Liver (tissue), 9 donors: ENCODE data around the gene KIR3DL3. TPM values are rescaled to one million over a fixed set of nuclear protein-coding genes. Genes with fewer than 3 reads are reported as not detected.
"Not testable (repeated sequence)": the region's sequence is repeated elsewhere in the genome, so short reads cannot be mapped to it uniquely, and the experiment has no call there.

Experiments used
- DNase-seq: peaks from one replicate; pipeline ENCODE4 v3.0.0-alpha.2; 2017; ENCODE audit warnings: low spot score
- H3K27ac ChIP-seq, 2 donors: one replicate each; pipeline ENCODE4 v1.7.0; 2013; ENCODE audit warnings: inconsistent platforms in 2 of 2, low read length in 2 of 2, control low read depth in 1 of 2, low read depth in 1 of 2, mild to moderate bottlenecking in 1 of 2
- H3K27me3 ChIP-seq, 4 donors: one replicate each; pipeline versions ENCODE4 v1.6.1 to v1.7.0; 2013; ENCODE audit warnings: low read length in 3 of 4, inconsistent platforms in 1 of 4, mild to moderate bottlenecking in 1 of 4, moderate library complexity in 1 of 4; ENCODE audit not compliant: control insufficient read depth in 4 of 4, insufficient read depth in 4 of 4
- H3K36me3 ChIP-seq, 4 donors: one replicate each; pipeline versions ENCODE4 v1.6.1 to v1.7.0; 2013; ENCODE audit warnings: low read length in 3 of 4, mild to moderate bottlenecking in 3 of 4, low read depth in 1 of 4, moderate library complexity in 1 of 4; ENCODE audit not compliant: control insufficient read depth in 4 of 4, insufficient read depth in 3 of 4
- H3K4me1 ChIP-seq, 4 donors: one replicate each; pipeline versions ENCODE4 v1.6.1 to v1.7.0; 2013; ENCODE audit warnings: low read length in 3 of 4, mild to moderate bottlenecking in 3 of 4, moderate library complexity in 1 of 4; ENCODE audit not compliant: control insufficient read depth in 4 of 4, insufficient read depth in 4 of 4
- H3K4me3 ChIP-seq, 3 donors: one replicate each; pipeline versions ENCODE4 v1.6.1 to v1.7.0; 2013; ENCODE audit warnings: low read length in 3 of 3, control low read depth in 1 of 3, low read depth in 1 of 3, mild to moderate bottlenecking in 1 of 3
- H3K9ac ChIP-seq, 2 donors: one replicate each; pipeline ENCODE4 v1.7.0; 2013; ENCODE audit warnings: low read length in 2 of 2, mild to moderate bottlenecking in 2 of 2, moderate library complexity in 2 of 2, control low read depth in 1 of 2, low read depth in 1 of 2
- H3K9me3 ChIP-seq, 4 donors: one replicate each; pipeline versions ENCODE4 v1.6.1 to v1.7.0; 2013; ENCODE audit warnings: low read length in 3 of 4; ENCODE audit not compliant: control insufficient read depth in 4 of 4
- EGR1 ChIP-seq, 2 donors: IDR thresholded peaks; 2 replicates each; pipeline ENCODE4 v1.6.1; 2016 to 2018; ENCODE audit warnings: antibody characterized with exemption in 2 of 2, low read depth in 2 of 2
- FOXA1 ChIP-seq: IDR thresholded peaks from 2 replicates; pipeline ENCODE4 v1.6.1; 2016; ENCODE audit warnings: antibody characterized with exemption
- FOXA2 ChIP-seq: IDR thresholded peaks from 2 replicates; pipeline ENCODE4 v1.6.1; 2016; ENCODE audit warnings: antibody characterized with exemption
- GABPA ChIP-seq, 2 donors: IDR thresholded peaks in 1 of 2; conservative IDR thresholded peaks in 1 of 2; 2 replicates each; pipeline ENCODE4 v1.6.1; 2016; ENCODE audit warnings: antibody characterized with exemption in 2 of 2, mild to moderate bottlenecking in 1 of 2, moderate library complexity in 1 of 2
- HNF4A ChIP-seq, 2 donors: conservative IDR thresholded peaks; 2 replicates each; pipeline ENCODE4 v1.6.1; 2016; ENCODE audit warnings: antibody characterized with exemption in 2 of 2, mild to moderate bottlenecking in 2 of 2
- HNF4G ChIP-seq: IDR thresholded peaks from 2 replicates; pipeline ENCODE4 v1.6.1; 2016; ENCODE audit warnings: antibody characterized with exemption
- NR2F2 ChIP-seq: IDR thresholded peaks from 2 replicates; pipeline ENCODE4 v1.6.1; 2016; ENCODE audit warnings: antibody characterized with exemption
- RAD21 ChIP-seq, 2 donors: IDR thresholded peaks; 2 replicates each; pipeline ENCODE4 v1.6.1; 2016; ENCODE audit warnings: antibody characterized with exemption in 2 of 2, mild to moderate bottlenecking in 2 of 2
- RXRA ChIP-seq, 2 donors: IDR thresholded peaks; 2 replicates each; pipeline ENCODE4 v1.6.1; 2017 to 2018; ENCODE audit warnings: antibody characterized with exemption in 2 of 2, mild to moderate bottlenecking in 1 of 2
- SP1 ChIP-seq: IDR thresholded peaks from 2 replicates; pipeline ENCODE4 v1.6.1; 2018; ENCODE audit warnings: antibody characterized with exemption, mild to moderate bottlenecking
- TAF1 ChIP-seq: conservative IDR thresholded peaks from 2 replicates; pipeline ENCODE4 v1.6.1; 2016; ENCODE audit warnings: antibody characterized with exemption, mild to moderate bottlenecking
- YY1 ChIP-seq: IDR thresholded peaks from 2 replicates; pipeline ENCODE4 v1.6.1; 2016; ENCODE audit warnings: antibody characterized with exemption, mild to moderate bottlenecking
- WGBS: extraction: QIAGEN DNeasy Blood & Tissue Kit; methylation state at CpG from one replicate; pipeline ENCODE4 v1.1.7; 2013; 5-methylcytosine and 5-hydroxymethylcytosine counted together
- polyA plus RNA-seq, 2 donors: library from polyadenylated mRNA; stranded (reverse) in 1 of 2; unstranded in 1 of 2; fragments of 200-250 nt in 1 of 2; fragments of >200 nt in 1 of 2; fragmentation: Nextera tagmentation in 1 of 2; extraction: Ambion mirVana in 1 of 2; gene quantifications; one replicate each; pipeline versions ENCODE4 v1.2.1 to v1.2.3, GENCODE V29; 2013 to 2015
- total RNA-seq, 2 donors: library from RNA; depleted of rRNA; stranded (reverse); fragments of >200 nt; gene quantifications; one replicate each; pipeline ENCODE4 v1.2.3, GENCODE V29; 2014
- TF ChIP-seq, protein P1 (sequence below): IDR thresholded peaks from 2 replicates; pipeline ENCODE4 v1.6.1; 2016; ENCODE audit warnings: antibody characterized with exemption
- TF ChIP-seq, protein P2 (sequence below): fragments of 150-350 bp; IDR thresholded peaks from 2 replicates; pipeline ENCODE4 v1.5.1; 2017; ENCODE audit warnings: improper control_type of control experiment, low read depth, low read length; ENCODE audit not compliant: missing input control
- TF ChIP-seq, protein P3 (sequence below): IDR thresholded peaks from 2 replicates; pipeline ENCODE4 v1.6.1; 2016; ENCODE audit warnings: antibody characterized with exemption, mild to moderate bottlenecking
- TF ChIP-seq, protein P4 (sequence below): IDR thresholded peaks from 2 replicates; pipeline ENCODE4 v1.6.1; 2016; ENCODE audit warnings: antibody characterized with exemption
- TF ChIP-seq, protein P5 (sequence below): IDR thresholded peaks from 2 replicates; pipeline ENCODE4 v1.6.1; 2016; ENCODE audit warnings: antibody characterized with exemption
- donor health status: healthy.
- donor health status: healthy.
- donor health status: healthy.
- donor health status: healthy.
- donor health status: healthy.

The KIR3DL3 gene
- total and polyA plus RNA-seq, 4 donors, result 0.05 TPM; not detected in 3

DNA sequence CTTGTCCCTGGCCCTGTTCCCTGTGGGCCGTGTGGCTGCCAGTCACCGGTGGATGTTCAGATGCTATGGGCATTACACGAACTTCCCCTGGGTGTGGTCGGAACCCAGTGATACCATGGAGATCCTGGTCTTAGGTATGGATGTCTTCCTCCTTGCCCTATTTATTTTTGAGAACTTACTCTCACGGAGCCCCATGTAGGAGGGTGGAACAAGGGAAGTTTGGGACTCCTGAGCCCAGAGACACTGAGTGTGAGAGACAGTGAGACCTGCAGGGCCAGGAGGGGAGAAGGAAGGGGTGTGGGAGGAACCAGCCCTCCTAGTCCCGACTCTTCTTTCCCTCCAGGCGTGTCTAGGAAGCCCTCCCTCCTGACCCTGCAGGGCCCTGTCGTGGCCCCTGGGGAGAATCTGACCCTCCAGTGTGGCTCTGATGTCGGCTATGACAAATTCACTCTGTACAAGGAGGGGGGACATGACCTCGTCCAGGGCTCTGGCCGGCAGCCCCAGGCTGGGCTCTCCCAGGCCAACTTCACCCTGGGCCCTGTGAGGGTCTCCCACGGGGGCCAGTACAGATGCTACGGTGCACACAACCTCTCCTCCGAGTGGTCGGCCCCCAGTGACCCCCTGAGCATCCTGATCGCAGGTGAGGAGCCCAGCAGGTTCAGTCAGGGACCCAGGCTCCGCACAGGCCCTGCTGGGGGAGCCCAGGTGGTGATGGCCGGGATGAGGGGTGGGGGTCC, 14.9 kb upstream of the KIR3DL3 start:
- no peak overlapping the region for H3K27ac ChIP-seq
- 65% methylated on average over 18 of the region's 18 CpGs for WGBS
- DNase-seq, result no peak
- H3K9ac ChIP-seq, result no peak overlapping the region
- H3K4me3 ChIP-seq, result no peak overlapping the region
- H3K4me1 ChIP-seq, result no peaks in the 10 kb centered on the region
- no peaks in the 10 kb centered on the region for H3K9me3 ChIP-seq
- no peaks in the 10 kb centered on the region for H3K36me3 ChIP-seq
- H3K27me3 ChIP-seq, result no peaks in the 10 kb centered on the region
- TF ChIP-seq, protein P1, sequence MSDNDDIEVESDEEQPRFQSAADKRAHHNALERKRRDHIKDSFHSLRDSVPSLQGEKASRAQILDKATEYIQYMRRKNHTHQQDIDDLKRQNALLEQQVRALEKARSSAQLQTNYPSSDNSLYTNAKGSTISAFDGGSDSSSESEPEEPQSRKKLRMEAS, result no peak
- no peak for TF ChIP-seq HNF4G
- TF ChIP-seq, protein P2, sequence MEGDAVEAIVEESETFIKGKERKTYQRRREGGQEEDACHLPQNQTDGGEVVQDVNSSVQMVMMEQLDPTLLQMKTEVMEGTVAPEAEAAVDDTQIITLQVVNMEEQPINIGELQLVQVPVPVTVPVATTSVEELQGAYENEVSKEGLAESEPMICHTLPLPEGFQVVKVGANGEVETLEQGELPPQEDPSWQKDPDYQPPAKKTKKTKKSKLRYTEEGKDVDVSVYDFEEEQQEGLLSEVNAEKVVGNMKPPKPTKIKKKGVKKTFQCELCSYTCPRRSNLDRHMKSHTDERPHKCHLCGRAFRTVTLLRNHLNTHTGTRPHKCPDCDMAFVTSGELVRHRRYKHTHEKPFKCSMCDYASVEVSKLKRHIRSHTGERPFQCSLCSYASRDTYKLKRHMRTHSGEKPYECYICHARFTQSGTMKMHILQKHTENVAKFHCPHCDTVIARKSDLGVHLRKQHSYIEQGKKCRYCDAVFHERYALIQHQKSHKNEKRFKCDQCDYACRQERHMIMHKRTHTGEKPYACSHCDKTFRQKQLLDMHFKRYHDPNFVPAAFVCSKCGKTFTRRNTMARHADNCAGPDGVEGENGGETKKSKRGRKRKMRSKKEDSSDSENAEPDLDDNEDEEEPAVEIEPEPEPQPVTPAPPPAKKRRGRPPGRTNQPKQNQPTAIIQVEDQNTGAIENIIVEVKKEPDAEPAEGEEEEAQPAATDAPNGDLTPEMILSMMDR, result no peak
- TF ChIP-seq, protein P3, sequence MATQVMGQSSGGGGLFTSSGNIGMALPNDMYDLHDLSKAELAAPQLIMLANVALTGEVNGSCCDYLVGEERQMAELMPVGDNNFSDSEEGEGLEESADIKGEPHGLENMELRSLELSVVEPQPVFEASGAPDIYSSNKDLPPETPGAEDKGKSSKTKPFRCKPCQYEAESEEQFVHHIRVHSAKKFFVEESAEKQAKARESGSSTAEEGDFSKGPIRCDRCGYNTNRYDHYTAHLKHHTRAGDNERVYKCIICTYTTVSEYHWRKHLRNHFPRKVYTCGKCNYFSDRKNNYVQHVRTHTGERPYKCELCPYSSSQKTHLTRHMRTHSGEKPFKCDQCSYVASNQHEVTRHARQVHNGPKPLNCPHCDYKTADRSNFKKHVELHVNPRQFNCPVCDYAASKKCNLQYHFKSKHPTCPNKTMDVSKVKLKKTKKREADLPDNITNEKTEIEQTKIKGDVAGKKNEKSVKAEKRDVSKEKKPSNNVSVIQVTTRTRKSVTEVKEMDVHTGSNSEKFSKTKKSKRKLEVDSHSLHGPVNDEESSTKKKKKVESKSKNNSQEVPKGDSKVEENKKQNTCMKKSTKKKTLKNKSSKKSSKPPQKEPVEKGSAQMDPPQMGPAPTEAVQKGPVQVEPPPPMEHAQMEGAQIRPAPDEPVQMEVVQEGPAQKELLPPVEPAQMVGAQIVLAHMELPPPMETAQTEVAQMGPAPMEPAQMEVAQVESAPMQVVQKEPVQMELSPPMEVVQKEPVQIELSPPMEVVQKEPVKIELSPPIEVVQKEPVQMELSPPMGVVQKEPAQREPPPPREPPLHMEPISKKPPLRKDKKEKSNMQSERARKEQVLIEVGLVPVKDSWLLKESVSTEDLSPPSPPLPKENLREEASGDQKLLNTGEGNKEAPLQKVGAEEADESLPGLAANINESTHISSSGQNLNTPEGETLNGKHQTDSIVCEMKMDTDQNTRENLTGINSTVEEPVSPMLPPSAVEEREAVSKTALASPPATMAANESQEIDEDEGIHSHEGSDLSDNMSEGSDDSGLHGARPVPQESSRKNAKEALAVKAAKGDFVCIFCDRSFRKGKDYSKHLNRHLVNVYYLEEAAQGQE, result no peak
- TF ChIP-seq FOXA2, result no peak
- no peak for TF ChIP-seq SP1
- TF ChIP-seq YY1, result no peak
- no peak for TF ChIP-seq EGR1 (IDR thresholded peaks at IDR 0.05; ENCODE audit: low read depth in 2 of 2)
- TF ChIP-seq, protein P4, sequence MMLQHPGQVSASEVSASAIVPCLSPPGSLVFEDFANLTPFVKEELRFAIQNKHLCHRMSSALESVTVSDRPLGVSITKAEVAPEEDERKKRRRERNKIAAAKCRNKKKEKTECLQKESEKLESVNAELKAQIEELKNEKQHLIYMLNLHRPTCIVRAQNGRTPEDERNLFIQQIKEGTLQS, result no peak
- no peak for TF ChIP-seq HNF4A (conservative IDR thresholded peaks at IDR 0.05)
- no peak for TF ChIP-seq TAF1
- TF ChIP-seq NR2F2, result no peak
- no peak for TF ChIP-seq FOXA1
- TF ChIP-seq, protein P5, sequence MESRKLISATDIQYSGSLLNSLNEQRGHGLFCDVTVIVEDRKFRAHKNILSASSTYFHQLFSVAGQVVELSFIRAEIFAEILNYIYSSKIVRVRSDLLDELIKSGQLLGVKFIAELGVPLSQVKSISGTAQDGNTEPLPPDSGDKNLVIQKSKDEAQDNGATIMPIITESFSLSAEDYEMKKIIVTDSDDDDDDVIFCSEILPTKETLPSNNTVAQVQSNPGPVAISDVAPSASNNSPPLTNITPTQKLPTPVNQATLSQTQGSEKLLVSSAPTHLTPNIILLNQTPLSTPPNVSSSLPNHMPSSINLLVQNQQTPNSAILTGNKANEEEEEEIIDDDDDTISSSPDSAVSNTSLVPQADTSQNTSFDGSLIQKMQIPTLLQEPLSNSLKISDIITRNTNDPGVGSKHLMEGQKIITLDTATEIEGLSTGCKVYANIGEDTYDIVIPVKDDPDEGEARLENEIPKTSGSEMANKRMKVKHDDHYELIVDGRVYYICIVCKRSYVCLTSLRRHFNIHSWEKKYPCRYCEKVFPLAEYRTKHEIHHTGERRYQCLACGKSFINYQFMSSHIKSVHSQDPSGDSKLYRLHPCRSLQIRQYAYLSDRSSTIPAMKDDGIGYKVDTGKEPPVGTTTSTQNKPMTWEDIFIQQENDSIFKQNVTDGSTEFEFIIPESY, result no peak
- no peak for TF ChIP-seq RAD21 (IDR thresholded peaks at IDR 0.05)
- TF ChIP-seq GABPA (IDR thresholded peaks at IDR 0.05 in 1 of 2, conservative IDR thresholded peaks at IDR 0.05 in 1 of 2), result no peak
- no peak for TF ChIP-seq RXRA (IDR thresholded peaks at IDR 0.05)

DNA sequence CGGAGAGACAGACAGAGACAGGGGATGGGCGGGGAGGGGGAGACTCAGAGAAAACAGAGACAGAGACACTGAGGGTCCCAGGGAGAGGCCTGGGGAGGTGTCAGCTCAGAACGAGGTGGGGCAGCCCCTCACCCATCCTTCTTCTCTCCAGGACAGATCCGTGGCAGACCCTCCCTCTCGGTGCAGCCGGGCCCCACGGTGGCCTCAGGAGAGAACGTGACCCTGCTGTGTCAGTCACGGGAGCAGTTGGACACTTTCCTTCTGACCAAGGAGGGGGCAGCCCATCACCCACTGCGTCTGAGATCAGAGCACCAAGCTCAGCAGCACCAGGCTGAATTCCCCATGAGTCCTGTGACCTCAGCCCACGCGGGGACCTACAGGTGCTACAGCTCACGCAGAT, 14.3 kb upstream of the KIR3DL3 start:
- not testable (repeated sequence) for H3K4me3 ChIP-seq, H3K27ac ChIP-seq, H3K9ac ChIP-seq, H3K27me3 ChIP-seq, H3K36me3 ChIP-seq, DNase-seq, H3K4me1 ChIP-seq, H3K9me3 ChIP-seq
- 61% methylated on average over 13 of the region's 13 CpGs for WGBS
